Erythroblast (primary cell): ENCODE data around the gene PRPSAP1.

Experiments used
- GATA1 ChIP-seq: IDR thresholded peaks from 2 replicates; pipeline ENCODE4 v1.6.1; 2011; ENCODE audit warnings: low read depth, mild to moderate bottlenecking, control low read depth, low read length, moderate library complexity
- POLR2A ChIP-seq: IDR thresholded peaks from 2 replicates; pipeline ENCODE4 v1.6.1; 2011; ENCODE audit warnings: mild to moderate bottlenecking, low read length

- TF ChIP-seq POLR2A, result peak; percentile 33
- TF ChIP-seq GATA1, result no peak
These were observed 81.8 kb downstream of the PRPSAP1 start for GRCh38 chr17:76271669-76272540.
